SKM-1 (cell line): Measurements from ENCODE around the gene HLA-DPB1.
"Not testable (repeated sequence)": the region's sequence is repeated elsewhere in the genome, so short reads cannot be mapped to it uniquely, and the experiment has no call there.

Source experiments
- DNase-seq: peaks from one replicate; lab custom pipeline; 2025; ENCODE audit not compliant: unreplicated experiment; lab: John Stamatoyannopoulos, UW

The HLA-DPB1 gene

DNA sequence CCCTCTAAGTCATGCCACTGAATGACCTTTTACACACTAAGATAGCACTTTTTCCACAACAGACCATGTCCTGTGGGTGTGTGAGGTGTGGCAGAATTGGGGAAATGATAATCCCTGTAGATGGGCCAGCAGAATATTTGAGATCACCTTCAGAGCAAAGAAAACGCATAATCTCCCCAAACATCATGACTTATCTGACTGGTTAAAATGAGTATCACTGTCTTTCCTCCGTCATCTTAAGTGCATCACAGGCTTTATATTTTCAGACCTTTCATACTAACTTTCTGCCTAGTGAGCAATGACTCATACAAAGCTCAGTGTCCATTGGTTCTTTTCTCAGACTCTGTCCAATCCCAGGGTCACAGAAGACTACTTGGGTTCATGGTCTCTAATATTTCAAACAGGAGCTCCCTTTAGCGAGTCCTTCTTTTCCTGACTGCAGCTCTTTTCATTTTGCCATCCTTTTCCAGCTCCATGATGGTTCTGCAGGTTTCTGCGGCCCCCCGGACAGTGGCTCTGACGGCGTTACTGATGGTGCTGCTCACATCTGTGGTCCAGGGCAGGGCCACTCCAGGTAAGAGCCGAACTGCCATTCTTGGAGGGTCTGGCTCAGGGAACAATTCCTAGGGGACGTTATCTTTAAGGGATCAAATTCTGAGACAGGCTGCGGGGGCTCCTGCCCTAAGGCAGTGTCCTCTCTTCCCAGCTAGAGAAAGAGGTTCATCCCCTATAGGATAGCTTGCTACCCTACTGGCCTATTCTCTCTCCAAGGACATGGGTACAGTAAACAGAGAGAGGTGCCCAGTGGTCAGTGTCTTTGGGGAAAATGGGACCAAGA lies at the start of gene HLA-DPB1:
Gene HLA-DPB1 (plus strand): TSS at position 423 of the 838 bp plus-strand sequence. CDS start 52 bp downstream, at position 475.
- DNase-seq: peak; percentile 45

- DNase-seq: no peak
These were observed 47.5 kb upstream of the HLA-DPB1 start for GRCh38 chr6:33028220-33028849.

DNA sequence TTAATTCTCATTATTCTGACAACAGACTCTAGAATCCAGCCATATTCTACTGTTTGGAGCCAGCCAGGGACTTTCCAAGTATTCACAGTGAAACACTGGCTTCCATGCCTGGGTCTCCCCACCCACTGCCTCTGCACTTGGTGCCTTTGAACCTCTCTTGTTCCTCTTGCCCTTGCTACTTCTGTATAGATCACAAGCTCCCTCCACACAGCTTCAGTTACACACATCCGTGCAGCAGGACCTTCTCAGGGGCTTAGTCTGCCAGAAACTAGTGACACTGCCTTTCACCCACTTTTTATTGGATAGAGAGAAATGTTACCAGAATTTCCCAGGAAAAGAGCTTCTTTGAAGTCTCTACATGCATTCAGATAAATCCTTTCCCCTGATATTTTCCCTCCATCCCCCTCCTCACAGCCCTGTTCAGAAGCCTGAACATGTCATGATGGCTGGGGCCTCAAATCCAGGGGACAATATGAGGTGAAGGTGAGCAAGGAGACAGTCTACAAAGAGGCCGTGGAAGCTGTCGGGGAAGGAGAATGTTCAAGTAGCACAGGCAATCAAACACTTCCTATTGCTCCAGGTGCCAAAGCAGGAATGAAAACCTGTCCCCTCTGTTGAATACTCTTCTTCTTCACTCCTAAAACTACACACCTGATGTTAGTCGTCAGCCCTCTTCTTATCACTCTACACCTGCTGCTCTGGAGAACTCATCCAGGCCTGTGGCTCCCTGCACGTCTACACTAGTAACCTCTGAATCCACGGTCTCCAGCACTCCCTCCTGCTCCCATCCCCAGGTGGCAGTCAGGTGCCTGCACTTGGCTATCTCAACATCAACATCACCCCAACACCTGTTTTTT lies 46.2 kb upstream of the HLA-DPB1 start:
- DNase-seq: peak; percentile 30

GRCh38 chr6:33030245-33030644 lies 45.5 kb upstream of the HLA-DPB1 start:
- no peak for DNase-seq

DNA sequence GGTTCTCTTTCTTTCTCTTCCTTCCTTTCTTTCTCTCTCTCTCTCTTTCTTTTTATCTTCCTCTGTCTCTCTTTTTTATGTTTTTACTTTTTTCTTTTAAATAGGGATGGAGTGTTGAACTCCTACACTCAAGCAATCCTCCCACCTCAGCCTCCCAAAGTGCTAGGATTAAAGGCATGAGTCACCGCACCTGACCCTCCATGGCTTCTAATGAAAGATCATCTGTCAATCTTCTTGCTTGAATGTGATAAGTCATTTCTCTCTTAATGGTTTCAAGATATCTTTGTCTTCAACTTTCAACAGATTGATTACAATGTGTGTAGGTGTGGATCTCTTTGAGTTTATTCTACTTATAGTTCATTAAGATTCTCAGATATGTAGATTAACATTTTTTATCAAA lies 41.2 kb upstream of the HLA-DPB1 start:
- no peak for DNase-seq

DNA sequence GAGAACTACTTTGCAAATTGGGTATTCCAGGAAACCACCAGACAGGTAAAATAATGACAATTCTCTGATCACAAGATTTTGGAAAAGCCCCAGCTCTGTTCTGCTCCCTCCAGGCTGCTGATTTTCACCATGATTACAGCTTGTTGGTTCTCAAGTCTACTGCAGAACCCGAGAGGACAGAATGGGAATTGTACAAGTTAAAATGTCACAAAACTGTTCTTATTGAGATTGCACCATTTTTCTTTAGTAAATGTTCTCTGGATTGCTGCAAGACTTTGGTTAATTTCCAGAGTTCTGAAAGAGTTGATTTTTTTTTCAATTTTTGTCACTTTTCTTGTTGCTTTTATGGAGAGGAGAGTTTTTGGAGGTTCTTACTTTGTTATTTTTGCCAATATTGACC lies 39.3 kb upstream of the HLA-DPB1 start:
- no peak for DNase-seq

- DNase-seq: no peak
These were observed 35.6 kb upstream of the HLA-DPB1 start for GRCh38 chr6:33040157-33040556.

DNA sequence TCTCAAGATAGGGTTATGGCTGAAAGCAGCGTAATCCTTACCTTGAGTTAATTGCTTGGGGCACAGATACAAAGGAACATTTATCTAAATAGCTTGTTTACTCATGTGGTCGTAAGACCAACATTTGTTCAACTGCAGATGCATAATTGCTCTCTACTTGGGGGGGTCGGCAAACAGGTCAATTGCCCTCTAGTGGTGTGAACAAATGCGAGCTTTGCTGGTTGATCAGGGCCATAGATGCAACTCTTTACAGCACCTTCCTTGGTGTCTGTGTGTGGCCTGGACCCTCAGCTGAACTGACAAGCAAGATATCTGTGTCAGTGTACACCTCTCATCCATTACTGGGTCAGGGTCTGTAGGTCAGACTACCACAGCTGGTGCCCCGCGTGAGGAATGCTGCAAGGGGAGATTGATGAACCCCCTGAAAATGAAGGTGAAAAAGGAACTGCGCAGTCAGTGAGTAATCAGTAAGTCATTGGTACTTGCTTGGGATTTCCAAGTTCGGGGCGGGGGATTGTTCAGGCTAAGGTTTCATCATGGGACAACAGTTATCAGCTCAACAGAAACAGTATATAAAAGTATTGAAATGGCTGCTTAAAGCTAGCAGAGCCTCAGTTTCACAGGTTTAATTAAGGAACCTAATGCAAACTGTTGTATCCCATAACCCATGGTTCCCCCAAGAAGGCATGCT lies 26.3 kb upstream of the HLA-DPB1 start:
- no peak for DNase-seq

DNA sequence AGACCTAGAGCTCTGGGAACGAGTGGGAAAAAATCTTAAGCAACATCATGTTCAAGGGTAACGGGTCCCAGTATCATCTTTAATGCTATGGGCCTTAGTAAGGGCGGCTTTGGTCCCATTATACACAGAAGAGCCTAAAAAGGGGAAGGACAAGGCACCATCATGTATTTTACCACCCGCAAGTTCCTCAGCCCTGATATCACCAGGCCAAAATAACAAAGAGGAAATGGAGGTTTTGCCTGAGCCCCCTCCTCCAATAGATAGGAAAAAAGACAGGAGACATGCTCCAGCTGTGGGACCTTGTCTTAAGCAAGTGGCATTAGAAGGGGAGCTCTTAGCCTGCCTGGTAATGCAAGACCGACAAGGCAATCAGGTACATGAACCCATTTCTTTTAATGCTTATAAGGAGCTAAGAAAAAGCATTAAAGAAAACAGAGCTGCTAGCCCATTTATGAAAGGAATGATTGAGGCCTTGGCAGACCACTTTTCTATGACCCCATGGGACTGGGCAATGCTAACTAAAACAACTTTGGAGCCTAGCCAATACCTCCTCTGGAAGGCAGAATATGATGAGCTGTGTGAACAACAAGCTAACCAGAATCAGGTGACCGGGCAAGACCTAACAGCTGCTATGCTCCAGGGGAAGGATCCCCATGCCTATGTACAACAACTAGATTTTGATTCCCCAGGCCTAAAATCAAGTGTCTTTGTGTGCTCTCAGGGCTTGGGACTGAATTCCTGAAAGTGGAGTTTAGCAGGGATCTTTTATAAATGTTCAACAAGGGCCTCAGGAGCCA lies 25.6 kb upstream of the HLA-DPB1 start:
- peak; percentile 37 for DNase-seq

- no peak for DNase-seq
These were observed 23.2 kb upstream of the HLA-DPB1 start for GRCh38 chr6:33052627-33053026.

DNA sequence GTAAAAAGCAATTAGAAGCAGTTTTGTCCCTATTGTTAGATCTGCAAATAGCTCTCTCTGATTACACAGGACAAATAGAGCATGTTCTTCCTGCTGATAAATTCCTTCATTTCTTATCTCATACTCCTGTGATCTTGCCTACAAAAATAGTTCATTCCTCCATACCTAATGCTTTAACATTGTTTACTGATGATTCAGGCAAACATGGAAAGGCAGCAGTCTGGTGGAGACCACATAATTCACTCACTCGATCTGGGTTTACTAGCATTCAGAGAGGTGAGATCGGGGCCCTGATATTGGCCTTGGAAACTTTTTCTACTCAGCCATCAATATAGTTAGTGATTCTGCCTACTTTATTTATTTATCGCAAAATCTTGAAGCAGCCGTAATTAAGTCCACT lies 22.6 kb upstream of the HLA-DPB1 start:
- DNase-seq: no peak

- DNase-seq: peak; percentile 39
These were observed 18.3 kb upstream of the HLA-DPB1 start for GRCh38 chr6:33057222-33058150.

GRCh38 chr6:33061987-33062386 lies 13.8 kb upstream of the HLA-DPB1 start:
- peak; percentile 12 for DNase-seq

- DNase-seq: not testable (repeated sequence)
These were observed 12.4 kb upstream of the HLA-DPB1 start for GRCh38 chr6:33063435-33063834.

GRCh38 chr6:33064723-33065122 lies 11.1 kb upstream of the HLA-DPB1 start:
- DNase-seq: no peak

DNA sequence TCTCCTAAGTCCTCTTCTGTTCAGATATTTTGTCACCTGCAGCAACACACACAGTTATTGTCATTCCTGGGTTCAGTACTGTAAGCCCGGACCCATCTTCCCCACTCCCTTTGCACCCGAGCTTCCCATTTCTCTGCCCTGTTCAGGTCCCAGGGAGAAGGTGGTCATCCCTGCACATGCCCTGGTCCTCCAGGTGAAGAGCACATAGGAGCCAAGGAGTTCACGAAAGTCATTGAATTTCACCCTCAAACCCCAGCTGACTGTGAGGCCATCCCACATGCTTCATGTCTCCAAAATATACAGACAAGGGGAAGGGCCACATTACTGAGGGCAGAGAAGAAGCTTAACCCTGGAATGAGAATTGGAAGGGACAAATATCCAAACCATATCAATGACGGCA lies 10.5 kb upstream of the HLA-DPB1 start:
- no peak for DNase-seq

DNA sequence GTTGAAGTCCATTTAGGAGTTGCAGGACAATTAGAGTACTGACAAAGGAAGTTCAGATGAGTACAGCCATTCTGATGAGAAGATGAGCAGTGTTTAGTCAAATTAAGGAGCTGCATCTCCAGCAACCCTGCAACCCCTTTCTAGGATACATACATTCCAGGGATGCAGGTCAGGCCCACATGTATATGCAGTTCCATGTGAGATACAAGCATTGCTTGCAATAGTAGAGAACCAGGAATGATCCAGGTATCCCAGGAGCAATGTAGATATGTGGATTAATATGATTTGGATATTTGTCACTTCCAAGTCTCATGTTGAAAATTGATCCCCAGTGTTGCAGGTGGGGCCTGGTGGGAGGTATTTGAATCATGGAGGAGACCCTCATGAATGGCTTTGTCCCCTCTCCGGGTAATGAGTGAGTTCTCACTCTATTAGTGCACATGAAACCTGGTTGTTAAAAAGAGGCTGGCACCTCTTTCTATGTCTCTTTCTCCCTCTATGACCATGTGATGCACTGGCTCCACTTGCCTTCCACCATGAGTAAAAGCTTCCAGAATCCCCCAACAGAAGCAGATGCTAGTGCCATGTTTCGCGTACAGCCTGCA lies 8.8 kb upstream of the HLA-DPB1 start:
- DNase-seq: no peak

- DNase-seq: no peak
These were observed 6.6 kb upstream of the HLA-DPB1 start for GRCh38 chr6:33069021-33069738.
